ENCODE results near the gene COCH. TPM values are rescaled to one million over a fixed set of nuclear protein-coding genes. Genes with fewer than 3 reads are reported as not detected.

COCH gene
- total RNA-seq, 2 experiments from 2014 or later: not detected

DNA sequence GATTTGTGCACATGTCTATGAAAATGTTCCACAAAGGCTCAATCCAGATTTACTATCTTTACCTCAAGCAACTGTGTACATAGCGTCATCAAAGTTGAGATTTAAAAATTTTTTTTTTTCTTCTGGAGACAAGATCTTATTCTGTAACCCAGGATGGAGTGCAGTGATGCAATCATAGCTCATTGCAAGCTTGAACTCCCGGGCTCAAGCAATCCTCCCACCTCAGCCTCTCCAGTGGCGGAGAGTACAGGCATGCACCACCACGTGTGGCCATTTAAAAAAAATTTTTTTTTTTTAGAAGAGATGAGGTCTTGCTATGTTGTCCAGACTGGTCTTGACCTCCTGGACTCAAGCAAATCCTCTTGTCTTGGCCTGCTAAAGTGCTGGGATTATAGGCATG lies 2.3 kb downstream of the COCH start:
- ChIA-PET CTCF (no interaction called here), POLR2A (no interaction called here)
- TF ChIP-seq, protein P1, sequence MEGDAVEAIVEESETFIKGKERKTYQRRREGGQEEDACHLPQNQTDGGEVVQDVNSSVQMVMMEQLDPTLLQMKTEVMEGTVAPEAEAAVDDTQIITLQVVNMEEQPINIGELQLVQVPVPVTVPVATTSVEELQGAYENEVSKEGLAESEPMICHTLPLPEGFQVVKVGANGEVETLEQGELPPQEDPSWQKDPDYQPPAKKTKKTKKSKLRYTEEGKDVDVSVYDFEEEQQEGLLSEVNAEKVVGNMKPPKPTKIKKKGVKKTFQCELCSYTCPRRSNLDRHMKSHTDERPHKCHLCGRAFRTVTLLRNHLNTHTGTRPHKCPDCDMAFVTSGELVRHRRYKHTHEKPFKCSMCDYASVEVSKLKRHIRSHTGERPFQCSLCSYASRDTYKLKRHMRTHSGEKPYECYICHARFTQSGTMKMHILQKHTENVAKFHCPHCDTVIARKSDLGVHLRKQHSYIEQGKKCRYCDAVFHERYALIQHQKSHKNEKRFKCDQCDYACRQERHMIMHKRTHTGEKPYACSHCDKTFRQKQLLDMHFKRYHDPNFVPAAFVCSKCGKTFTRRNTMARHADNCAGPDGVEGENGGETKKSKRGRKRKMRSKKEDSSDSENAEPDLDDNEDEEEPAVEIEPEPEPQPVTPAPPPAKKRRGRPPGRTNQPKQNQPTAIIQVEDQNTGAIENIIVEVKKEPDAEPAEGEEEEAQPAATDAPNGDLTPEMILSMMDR (IDR thresholded peaks at IDR 0.05): no peak
- H3K4me1 Mint-ChIP-seq (ENCODE audit: low read depth): peaks cover 13% of the 10 kb centered on the region
- H3K36me3 Mint-ChIP-seq (ENCODE audit: low read depth): no peaks in the 10 kb centered on the region
- Histone ChIP-seq H3K27me3 (ENCODE audit: control insufficient read depth in 1 of 2, insufficient read depth in 2 of 2, low read length in 2 of 2) (peaks cover 33 to 45% of the 10 kb centered on the region in 2 experiments), H3K9me3 (ENCODE audit: control insufficient read depth in 1 of 2, insufficient read depth in 1 of 2, low read length in 2 of 2) (peaks cover 0 to 14% of the 10 kb centered on the region in 2 experiments), H3K4me1 (ENCODE audit: insufficient read depth, low read length) (peaks cover 15% of the 10 kb centered on the region), H3K36me3 (ENCODE audit: insufficient read depth, low read length) (no peaks in the 10 kb centered on the region), H3K27ac (ENCODE audit: low read depth in 1 of 2, low read length in 2 of 2) (no peak overlapping the region), H3K4me3 (ENCODE audit: low read length) (no peak overlapping the region)
- intact Hi-C loops (cut with DNase I, micrococcal nuclease): no loop called here
- DNase-seq (no peak), ATAC-seq (ENCODE audit: poor library complexity) (no peak)
- no peaks in the 10 kb centered on the region for H3K9me3 Mint-ChIP-seq
- no peak overlapping the region for H3K4me3 Mint-ChIP-seq
- peaks cover 51% of the 10 kb centered on the region for H3K27me3 Mint-ChIP-seq
- H3K27ac Mint-ChIP-seq: no peak overlapping the region

DNA sequence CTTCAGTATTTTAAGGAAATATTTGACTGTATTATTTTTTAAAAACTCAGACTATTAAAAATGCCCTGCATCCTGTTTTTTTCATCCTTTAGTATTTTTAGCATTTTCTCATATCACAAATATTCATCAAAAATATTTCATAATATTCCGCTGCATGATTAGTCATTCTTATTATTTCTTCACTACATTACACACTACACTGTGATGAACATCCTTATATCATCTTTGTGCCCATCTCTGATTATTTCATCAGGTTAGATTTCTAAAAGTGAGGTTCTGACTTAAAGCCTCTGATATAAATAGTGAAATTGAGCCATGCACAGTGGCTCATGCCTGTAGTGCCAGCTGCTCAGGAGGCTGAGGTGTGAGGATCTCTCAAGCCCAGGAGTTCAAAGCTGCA lies 8.1 kb downstream of the COCH start:
- Histone ChIP-seq H3K27me3 (ENCODE audit: control insufficient read depth in 1 of 2, insufficient read depth in 2 of 2, low read length in 2 of 2) (peaks cover 0 to 3% of the 10 kb centered on the region in 2 experiments), H3K36me3 (ENCODE audit: insufficient read depth, low read length) (no peaks in the 10 kb centered on the region), H3K9me3 (ENCODE audit: control insufficient read depth in 1 of 2, insufficient read depth in 1 of 2, low read length in 2 of 2) (no peaks in the 10 kb centered on the region), H3K4me1 (ENCODE audit: insufficient read depth, low read length) (no peaks in the 10 kb centered on the region), H3K4me3 (ENCODE audit: low read length) (no peak overlapping the region), H3K27ac (ENCODE audit: low read depth in 1 of 2, low read length in 2 of 2) (no peak overlapping the region)
- Mint-ChIP-seq H3K4me1 (ENCODE audit: low read depth) (no peaks in the 10 kb centered on the region), H3K9me3 (no peaks in the 10 kb centered on the region), H3K4me3 (no peak overlapping the region), H3K36me3 (ENCODE audit: low read depth) (no peaks in the 10 kb centered on the region), H3K27ac (no peak overlapping the region), H3K27me3 (peaks cover 10% of the 10 kb centered on the region)
- intact Hi-C loops (cut with DNase I, micrococcal nuclease): no loop called here
- ATAC-seq (ENCODE audit: poor library complexity) (no peak), DNase-seq (no peak)
- TF ChIP-seq, protein P1 (IDR thresholded peaks at IDR 0.05): no peak
- ChIA-PET CTCF (no interaction called here), POLR2A (no interaction called here)

DNA sequence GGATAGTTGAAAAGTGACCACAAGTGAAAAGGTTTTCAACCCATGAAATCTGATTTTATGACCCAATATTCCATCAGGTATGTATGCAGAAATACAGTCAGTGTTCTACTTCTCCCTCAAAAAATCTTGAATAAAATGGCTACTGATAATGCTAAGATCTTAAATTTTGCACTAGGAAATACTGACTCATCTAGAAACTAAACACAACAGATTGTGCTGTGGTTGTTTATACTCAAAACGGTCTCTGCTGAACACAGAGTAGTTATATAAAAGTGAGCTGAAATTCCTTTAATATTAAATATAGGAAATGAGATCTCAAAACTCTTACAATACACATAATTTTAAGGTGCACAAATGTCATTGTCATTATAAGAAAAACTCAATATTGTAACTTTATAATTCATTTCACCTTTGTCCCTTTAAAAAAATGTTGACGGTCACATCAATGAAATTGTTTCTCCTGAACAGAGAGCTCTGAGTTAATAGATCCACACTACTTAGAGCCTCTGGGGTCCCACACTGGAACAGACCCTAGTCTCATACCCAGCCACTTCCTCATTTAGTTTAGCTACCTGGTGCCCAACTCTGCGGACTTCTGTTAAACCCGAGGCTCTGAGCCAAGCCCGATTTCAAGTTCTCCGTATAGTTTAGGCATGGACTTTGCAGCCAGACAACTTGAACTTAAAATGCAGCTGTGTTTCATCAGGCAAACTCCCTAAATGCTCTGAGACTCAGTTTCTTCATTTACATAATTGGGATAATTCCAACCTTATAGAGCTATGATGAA lies 9.3 kb downstream of the COCH start:
- Mint-ChIP-seq H3K4me1 (ENCODE audit: low read depth) (no peaks in the 10 kb centered on the region), H3K9me3 (no peaks in the 10 kb centered on the region), H3K36me3 (ENCODE audit: low read depth) (no peaks in the 10 kb centered on the region), H3K27me3 (peaks cover 2% of the 10 kb centered on the region), H3K4me3 (no peak overlapping the region), H3K27ac (no peak overlapping the region)
- CTCF ChIA-PET: no interaction called here
- DNase-seq (no peak), ATAC-seq (ENCODE audit: poor library complexity) (no peak)
- Histone ChIP-seq H3K36me3 (ENCODE audit: insufficient read depth, low read length) (no peaks in the 10 kb centered on the region), H3K27ac (ENCODE audit: low read depth in 1 of 2, low read length in 2 of 2) (no peak overlapping the region), H3K9me3 (ENCODE audit: control insufficient read depth in 1 of 2, insufficient read depth in 1 of 2, low read length in 2 of 2) (no peaks in the 10 kb centered on the region), H3K4me1 (ENCODE audit: insufficient read depth, low read length) (no peaks in the 10 kb centered on the region), H3K4me3 (ENCODE audit: low read length) (no peak overlapping the region), H3K27me3 (ENCODE audit: control insufficient read depth in 1 of 2, insufficient read depth in 2 of 2, low read length in 2 of 2) (no peaks in the 10 kb centered on the region)
- POLR2A ChIA-PET: no interaction called here
- intact Hi-C loops (cut with DNase I, micrococcal nuclease): no loop called here
- TF ChIP-seq, protein P1 (IDR thresholded peaks at IDR 0.05): no peak
